RPMI8226 (cell line): Measurements from ENCODE around the gene CENPB.

Source experiments
- DNase-seq: peaks from one replicate; pipeline ENCODE4 v3.0.0-alpha.2; 2015

Gene CENPB

DNA sequence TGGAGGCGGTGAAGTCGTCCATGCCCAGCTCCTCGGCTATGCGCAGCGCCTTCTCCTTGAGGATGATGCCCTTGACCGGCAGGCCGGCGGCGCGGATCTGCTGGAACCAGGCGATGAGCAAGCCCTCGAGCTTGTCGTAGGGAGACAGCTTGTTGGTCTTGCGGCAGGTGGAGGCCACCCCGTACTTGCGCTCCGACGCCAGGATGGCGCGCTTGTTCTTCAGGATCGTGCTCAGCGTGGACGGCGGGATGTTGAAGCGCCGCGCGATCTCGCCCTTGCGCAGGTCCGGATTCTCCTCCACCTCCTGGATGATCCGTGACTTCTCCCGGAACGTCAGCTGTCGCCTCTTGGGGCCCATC, 435 bp downstream of the CENPB start:
- DNase-seq: no peak

DNA sequence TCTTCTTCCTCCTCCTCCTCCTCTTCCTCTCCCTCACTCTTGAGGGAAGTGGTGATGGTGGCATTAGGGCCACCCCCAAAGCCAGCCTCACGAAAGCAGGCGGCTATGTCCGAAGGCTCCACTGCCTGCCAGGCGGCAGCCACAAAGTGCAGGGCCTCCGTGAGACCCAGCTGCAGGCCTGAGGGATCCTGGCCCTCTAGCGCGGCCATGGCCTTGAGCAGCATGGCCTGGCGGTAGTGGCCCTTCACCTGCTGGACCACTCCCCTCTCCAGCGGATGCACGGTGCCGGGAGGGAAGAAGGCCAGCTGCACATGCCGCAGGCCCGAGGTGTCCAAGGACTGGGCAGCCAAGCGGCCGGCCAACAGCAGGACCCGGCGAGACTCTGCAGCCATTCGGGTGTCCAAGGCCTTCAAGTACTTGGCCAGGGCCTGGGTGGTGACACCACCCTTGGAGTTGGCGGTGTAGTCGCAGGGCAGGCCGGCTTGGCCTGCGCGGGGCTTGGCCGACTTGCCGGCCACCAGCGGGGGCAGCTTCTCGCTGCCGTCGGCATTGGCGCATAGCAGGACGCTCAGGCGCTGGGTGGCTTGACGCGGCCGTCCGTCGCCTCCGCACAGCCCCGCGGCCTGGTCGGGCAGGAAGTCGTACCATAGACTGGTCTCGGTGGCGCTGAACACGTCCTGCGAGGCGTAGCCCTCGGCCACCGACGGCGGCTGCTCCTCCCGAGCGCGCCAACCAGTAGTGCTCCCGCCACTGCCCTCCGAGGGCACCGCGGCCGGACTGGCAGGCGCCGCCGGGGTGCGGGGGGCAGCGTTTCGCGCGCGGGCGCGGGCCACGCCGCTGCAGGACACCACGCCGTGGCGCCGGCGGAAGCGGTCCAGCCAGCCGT, 1.1 kb downstream of the CENPB start:
- no peak for DNase-seq

DNA sequence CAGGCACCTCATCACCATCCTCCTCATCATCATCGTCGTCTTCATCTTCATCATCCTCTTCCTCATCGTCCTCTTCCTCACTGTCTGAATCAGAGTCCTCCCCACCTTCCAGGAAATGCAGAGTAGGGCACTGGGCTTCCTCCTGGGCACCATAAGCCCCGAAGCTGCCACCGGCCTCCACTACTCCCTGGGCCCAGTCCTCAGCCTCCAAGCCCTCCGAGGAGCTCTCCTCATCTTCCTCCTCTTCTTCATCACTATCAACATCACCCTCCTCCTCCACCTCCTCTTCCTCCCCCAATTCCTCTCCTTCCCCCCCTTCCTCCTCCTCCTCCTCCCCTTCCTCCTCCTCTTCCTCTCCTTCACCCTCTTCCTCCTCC, 1.7 kb downstream of the CENPB start:
- DNase-seq: no peak

DNA sequence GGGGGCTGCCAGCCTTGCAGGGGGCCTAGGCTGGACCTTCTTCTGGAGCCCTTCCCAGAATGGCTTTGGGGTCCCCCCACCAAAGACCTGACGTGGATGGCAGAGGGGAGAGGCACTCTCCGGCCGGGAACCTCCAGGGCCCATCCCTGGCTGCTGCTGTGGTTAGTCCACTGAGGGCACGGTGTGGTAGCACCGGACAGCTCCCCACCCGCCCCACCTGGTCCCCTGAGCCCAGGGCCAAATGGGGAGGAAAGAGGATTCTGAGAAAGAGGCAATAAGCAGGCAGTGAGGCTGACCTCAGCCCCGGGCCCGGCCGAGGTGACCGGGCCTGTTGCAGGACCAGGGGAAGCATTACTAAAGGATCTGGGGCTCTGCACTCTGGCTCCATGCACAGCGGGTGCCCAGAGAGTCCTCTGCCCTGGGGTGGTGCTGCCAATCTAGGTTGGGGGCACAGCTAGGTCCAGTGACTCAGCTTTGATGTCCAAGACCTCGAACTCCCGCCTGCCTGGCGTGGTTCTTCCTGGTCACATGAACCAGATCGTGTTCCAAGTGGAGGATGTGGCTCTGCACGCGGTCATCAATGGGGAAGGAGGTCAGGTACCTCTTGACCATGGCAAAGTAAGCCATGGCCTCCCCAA, 2.2 kb downstream of the CENPB start:
- no peak for DNase-seq

DNA sequence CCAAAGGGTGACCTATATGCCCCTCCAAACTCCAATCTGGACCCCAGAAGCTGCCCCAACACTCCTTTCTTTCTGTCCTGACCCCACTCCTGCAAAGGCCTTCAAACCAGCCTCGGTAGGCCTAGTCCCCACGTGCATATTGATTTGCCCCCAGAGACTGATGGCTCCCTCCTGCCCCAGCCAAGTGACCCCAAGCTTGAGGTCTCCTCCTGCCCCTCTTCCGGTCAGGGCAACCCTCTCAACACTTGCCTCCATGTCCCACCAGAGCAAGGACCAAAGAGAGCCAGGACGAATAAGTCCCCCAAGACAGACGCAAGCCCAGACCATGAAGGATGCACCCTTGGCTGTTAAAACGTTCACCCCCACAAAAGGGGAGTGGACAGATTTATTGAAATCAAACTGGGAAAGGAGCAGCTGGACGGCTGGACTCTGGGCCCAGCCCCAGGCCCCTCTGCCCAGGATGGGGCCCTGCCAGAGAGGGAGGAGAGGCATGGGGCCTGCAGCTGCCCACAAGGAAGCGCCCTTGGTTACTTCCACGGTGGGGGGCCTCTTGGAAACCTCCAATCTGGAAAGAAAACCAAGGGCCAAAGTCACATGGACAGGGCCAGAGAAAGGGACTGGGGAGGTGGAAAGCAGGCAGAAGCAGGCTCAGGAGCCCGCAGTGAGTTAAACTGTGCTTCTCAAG, 2.9 kb downstream of the CENPB start:
- DNase-seq: no peak

DNA sequence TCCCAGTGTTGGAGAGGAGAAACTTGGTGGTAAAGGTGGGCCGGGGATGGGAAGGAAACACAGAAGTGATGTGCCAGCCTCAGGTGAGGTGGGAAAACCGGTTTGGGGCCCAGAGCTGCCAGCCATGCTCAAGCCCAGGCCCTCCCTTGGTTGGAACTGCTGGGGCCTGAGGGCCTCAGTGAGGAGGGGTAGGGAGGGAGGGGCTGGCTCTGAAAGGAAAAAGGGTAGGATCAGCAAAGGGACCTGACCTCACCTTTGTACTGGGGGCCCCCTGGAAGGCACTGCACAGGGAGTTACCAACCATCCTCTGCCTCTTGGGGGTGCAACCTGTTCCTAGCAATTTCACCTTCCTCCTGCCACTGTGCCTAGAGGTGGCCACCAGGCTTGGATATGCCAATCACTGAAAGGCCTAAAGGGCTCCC, 3.5 kb downstream of the CENPB start:
- no peak for DNase-seq

DNA sequence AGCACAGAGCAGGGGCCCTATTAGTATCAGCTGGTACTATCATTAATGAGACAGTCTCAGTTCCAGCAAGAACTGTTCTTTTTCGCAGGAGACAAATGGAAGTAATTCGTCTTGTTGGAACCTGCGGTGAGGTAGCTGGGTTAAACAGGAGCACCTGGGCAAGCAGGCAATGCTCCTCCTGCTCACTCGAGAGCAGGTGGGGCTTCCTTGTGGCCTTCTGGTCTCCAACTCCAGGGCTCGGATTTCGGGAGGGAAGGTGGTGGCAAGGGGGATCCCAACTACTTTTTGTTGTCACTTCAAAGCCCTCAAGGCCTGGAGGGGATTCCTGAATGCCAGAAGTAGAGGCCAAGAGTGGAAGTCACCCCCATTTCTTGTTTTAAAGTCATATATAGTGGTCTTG, 3.9 kb downstream of the CENPB start:
- no peak for DNase-seq

DNA sequence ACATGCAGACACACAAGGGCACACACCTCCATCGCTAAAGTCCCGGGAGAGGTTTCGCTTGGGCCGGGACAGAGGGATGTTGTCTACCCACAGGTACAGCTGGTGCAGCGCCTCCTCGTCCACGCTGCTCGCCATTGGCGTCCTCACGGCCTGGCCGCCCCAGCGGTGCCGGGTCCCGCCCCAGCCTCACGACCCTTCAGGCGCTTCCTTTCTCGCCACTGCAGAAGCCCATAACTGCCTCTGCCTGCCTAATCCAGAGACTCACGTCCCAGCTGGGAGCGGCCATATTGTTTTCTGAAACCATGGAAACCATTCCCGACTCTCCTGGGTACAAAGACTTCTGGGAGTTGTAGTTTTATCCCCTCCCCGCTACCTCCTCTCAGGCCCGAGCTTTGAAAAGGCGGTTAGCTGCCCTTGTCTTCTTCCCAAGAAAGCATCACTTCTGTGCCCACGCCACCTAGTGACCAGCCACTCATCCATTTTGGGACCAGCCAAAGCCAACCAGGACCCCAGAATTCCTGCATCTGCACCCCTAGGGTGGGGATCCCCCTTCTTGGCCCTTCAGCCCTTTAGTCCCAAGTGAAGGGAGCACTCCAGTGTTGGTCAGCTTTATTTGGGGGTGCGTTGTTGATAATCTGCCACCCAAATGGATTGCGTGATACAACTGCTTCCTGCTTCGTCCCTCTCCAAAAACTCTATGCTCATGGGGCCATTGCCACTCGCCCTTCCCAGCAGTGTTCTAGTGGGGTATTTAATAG, 5.2 kb downstream of the CENPB start, which contains the start of gene SPEF1:
SPEF1 (minus strand) TSS at position 296 of the 758 bp plus-strand sequence; CDS start at position 135, 161 bp downstream.
- DNase-seq: peak; percentile 91

DNA sequence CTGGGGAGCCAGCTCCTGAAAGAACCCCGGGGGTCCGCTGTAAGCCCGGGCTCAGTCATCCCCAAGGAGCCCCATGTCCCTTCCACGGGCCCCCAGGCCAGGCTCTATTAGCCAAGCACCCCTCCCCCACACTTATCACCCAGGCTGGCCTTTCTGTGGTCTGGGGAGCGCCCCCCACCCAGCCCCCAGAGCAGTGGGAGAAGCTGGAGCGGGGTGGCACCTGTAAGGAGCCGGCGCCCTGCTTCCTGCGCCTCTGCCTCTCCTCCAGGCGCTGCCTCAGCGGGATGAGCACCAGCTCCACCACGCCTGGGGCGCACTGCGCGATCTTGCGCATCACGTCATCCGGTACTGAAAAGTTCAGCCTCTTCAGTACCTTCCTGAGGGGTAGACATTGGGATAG, 7.6 kb downstream of the CENPB start:
- no peak for DNase-seq

DNA sequence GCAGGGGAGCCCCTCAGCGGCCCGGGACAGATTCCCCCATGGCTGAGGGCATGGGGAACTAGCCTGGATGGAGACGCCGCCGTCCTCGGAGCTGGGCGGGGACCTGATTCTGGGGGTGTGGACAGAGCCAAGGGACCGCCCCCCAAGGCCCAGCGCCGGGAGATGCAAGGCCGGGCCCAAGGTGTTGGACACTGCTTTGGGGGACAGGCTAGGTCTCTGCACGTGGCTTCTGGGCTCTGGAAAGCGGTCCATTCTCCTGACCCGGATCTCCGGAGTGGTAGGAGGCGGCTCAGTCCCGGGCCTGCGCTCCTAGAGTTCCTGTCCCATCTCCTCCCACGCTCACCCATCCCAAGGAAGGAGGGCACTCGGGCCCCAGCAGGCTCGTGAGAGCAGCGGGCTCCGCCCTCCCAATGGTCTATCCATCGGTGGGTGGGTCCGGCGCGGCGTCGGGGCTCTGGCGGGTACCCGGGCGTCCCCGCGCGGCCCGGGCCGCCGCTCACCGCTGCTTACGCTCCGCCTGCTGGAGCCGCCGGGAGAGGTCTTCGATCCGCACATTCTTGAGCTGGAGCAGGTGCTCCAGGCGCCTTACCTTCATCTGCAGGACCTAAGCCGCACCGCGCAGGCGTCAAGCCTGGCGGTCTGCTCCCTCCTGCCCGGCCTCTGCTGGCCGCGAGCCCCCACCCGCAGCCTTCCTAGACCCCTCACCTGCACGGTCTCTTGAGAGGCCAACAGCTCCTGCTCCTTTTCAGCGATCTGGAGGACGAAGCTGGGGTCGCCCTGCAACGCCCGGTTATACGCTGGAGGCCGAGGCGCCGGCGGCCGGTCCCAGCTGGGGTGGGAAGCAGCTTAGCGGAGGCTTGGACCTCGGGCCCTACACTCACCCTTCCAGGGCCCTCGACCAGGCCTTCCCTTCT, 8.6 kb downstream of the CENPB start:
- DNase-seq: peak; percentile 50

DNA sequence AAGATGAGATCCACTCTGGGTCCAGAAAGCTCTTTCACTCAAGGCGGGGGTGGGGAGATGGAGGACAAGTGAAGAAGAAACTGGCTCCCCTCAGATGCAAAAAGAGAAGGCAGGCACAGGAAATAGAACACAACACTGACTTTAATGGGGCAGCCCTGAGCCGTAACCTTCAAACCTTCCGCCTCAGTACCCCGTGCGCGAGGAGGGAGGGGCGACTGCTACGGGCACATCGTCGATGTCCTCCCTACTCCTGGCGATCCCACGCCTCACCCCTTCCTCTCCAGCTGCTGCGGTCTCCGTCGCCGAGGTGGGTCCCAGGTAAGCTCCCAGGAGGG, 9.2 kb downstream of the CENPB start:
- DNase-seq: no peak

DNA sequence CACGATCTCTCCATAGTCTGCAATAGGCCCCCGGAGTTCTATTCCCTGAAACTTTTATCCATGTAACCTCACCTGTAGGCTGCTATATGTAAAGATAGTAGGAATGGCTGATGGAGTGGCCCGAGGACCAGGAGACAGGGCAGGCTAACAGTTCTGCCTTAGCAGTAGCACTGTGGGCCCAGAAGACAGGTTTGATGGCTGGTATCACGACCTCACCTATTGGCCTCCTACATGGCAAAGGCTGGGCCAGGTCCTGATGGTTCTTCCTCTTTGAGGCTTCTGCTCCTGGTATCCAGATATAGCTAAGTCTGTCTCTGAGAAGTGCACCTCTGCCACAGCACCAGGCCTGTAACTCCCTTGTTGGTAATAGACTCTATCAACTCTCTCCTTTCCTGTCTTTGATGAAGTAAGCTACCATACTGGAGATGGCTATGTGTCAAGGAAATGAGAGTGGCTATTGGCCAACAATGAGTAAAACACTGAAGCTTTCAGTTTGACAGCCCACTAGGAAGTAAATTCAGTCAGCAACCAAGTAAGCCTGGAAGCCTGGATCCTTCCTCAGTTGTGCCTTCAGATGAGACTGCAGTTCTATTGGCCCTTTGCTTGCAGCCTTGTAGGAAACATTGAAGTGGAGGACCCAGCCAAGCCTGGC, 11.0 kb downstream of the CENPB start:
- DNase-seq: no peak

DNA sequence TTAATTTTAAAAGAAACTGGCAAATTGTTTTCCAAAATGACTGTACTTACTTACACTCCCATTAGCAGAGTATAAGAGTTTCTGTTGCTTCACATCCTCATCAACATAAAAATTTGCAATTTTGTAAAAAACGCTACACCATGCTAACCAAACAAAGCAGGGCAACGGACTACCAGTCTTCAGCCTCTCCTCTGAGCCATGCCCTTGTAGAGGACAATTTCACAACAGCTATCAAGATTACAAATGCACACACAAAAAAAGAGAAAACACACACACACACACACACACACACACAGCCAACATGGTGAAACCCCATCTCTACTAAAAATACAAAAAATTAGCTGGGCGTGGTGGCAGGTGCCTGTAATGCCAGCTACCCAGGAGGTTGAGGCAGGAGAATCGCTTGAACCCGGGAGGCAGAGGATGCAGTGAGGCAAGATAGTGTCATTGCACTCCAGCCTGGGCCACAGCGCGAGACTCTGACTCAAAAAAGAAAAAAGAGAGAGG, 14.9 kb downstream of the CENPB start:
- DNase-seq: no peak

DNA sequence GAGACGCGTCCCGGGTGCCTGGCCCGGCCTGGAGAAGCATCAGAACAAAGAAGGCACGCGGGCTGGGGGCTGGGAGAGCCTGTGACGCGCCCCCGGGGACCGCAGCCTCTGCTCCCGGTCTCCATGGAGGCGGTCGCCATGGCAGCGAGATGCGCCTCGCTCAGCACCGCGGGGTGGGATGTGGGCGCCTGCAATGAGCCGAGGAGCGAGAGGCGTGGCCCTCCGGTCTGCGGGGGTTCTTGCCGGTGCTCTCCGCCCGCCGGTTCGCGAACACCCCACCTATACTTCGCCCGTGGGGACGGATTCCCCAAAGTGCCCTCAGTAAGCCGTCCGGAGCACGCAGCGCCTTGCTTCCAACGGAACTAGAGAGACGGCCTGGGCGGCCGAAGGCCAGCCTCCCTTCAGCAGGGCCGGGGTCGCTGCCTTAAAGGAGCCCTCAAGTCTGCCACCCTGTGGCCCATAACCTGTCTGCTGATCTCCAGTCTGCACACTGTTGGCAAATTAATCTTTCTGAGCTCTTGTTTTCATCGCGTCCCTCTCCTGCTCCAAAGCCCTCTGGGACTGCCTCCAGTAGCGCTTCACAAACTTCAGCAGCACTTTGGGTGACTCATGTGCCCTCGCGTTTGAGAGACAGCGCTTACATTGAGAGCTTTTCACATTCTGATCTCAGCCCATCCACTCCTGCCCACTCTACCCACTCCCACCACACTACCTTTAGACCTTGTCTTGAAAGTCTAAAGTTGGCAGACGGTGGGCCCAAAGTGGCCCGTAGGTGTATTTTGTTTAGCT, 18.0 kb downstream of the CENPB start:
- peak; percentile 88 for DNase-seq

DNA sequence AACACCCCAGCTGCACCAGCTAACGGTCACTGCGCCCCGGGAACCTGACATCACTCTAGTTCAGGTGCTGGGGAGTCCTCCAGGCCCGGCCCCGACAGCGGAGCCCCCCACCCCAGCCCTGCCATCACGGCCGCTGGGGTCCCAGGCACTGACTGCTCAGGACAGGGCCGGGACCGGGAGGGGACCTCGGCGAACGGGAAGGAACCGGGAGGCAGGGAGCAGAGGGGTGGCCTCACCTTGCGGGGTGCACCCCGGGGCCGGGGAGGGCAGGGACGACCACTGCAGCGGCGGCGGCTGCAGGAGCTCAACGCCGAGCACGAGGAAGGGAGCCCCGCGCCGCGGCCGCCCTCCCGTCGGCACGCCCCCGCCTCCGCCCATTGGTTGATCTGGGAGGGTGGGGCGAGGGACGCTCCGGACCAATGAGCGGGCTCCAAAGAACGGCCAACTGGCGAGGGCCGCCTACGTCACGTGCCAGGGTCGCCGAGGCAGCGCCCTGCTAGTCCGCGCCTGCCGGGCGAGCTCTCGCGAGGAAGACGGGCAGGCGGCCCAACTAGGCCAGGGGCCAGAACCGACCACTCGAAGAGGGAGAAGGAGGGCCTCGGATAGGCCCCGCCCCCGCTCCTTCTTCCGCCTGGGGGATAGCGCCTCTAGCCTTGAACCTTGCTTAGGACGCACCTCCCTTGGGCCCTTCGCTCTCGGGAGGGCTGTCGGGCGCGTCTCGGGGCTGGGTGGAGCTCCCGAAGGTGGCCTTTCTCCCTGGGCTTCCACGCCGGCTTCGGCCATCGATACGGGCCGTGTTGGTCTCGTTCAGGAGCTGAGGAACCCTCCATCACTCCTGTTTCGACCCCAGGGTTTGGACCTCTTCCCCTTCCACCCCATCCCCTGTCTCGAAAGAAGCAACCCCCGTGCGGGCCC, 18.9 kb downstream of the CENPB start, which contains the start of gene ADISSP:
ADISSP (minus strand) TSS at position 327 of the 915 bp plus-strand sequence. CDS start 7,653 bp downstream, outside the sequence.
- peak; percentile 99 for DNase-seq

DNA sequence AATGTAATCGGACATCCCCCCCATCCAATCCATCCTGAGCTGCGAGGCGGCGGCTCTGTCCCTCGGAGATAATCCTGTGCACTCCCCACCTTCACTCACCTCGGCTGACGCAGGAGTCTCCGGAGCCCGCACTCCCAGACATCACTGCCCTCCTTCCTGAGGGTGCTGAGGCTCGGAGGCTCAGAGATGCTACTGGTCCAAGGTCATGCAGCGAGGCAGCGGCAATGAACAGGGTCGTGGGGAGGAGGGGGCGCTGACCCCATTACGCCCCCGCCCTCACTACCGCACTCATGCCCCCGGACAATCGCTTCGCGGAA, 19.5 kb downstream of the CENPB start:
- peak; percentile 33 for DNase-seq

DNA sequence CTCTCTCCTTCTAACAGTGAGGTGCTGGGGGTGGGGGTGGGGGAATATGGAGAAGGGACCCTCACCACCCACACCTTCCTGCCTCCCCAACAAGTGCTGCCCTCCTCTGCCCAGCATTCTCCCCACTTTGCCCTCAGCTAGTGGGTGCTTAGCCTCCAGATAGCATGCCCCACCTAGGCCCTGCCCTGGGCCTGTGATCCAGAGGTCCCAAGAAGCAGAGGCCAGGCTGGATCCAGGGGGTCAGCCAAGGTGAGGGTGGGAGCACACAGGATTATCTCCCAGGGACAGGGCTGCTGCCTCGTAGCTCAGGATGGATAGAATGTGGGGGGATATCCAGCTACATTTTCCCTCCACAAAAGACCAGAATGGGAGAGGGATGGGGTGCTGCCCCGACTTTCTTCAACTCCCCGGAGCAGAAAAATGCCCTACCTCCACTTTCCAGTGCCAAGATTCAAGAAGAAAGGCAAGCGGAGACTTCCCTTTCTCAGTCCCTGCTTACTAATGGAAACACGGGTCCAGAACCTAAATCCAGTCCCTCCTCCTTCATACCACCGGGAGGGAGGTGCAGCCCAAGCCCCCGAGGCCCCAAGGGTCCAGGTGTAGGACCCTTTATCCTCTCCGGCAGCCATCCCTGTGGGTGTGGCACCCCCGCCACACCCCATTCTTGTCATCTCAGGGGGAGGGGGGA, 20.0 kb downstream of the CENPB start:
- no peak for DNase-seq

DNA sequence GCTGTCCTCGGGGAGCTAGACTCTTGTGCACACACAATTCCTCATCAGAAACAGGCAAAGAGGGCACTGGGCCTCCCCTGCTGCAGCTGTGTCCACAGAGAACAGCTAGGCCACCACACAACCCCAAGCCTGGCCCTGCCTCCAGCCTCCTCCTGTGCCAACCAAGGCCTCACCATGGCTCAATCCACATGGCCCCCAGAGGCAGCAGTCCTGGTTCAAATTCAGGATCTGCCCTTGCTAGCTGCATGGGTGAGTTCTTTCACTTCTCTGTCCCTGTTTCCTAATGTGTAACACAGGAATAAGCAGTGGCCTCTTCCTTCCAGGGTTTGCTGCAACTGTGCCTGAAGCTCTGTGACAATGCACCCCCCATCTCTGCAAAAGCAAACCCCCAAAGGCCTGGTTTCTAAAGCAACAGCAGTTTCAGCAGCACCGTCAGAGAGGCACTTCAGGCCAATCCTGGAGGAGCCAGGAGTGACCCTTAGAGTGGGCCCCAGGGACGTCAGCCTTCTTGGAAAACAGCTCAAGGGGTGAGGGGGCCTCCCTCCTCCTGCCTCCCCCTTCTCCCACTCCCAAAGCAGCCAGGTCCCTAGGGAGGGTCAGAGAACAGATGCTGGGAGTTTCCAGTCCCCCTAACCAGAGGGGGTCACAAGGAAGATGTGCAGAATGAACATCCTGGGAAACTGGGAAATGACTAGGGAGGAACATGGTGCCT, 21.2 kb downstream of the CENPB start:
- no peak for DNase-seq
